ENCODE measurements around the gene E2F7. TPM values are rescaled to one million over a fixed set of nuclear protein-coding genes. Genes with fewer than 3 reads are reported as not detected.

The E2F7 gene
- total and polyA plus RNA-seq, 2 of the 4 experiments (the other 2 are of a cell fraction) = 6.0 to 8.1 TPM

DNA sequence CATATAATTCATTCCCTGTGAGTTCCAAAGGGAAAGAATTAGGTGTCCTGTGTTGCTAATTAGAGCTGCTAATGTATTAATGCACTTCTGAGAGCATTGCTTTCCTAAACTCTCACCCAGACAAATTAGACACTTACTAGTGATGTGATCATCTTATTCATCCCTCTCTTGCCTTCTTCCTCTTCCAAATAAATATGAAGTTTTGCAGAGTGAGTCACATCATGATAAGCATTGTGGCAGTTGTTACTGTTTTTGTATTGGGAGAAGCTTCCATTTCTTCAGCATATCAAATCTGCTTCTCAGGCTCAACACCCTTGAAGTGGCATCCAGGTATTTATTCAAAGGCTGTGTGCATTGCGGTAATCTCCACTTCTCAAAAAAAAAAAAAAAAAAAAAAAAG is 37.3 kb upstream of the E2F7 start:
- ChIA-PET CTCF (interaction anchor here (1.3 kb wide), 1 partner anchor 44 kb away, joined by 3 read pairs; no protein-coding TSS in a partner anchor), POLR2A (ENCODE audit: unreplicated experiment) (interaction anchor here (0.8 kb wide), 1 partner anchor 9 kb away, joined by 3 read pairs; no protein-coding TSS in a partner anchor)
- Histone ChIP-seq H3K4ac (ENCODE audit: low read depth, low read length) (no peak overlapping the region; the same call in 1 of the 2 replicates), H4K8ac (ENCODE audit: low read depth in 2 of 2, low read length in 2 of 2) (peak overlapping the region; percentile 33 to 57; a peak in 2 of 4 replicates), H3K4me2 (ENCODE audit: low read depth, low read length) (no peak overlapping the region; the same call in 1 of the 2 replicates), H2BK5ac (ENCODE audit: low read depth, low read length, poor library complexity, severe bottlenecking) (peak overlapping the region; percentile 70), H3K9me3 (ENCODE audit: control insufficient read depth, insufficient read depth, low read length) (no peaks in the 10 kb centered on the region), H3K9me1 (ENCODE audit: insufficient read depth, low read length) (peaks cover 5% of the 10 kb centered on the region; the same call in 1 of the 2 replicates), H2AK5ac (ENCODE audit: low read depth, low read length) (no peak overlapping the region), H3K79me1 (ENCODE audit: low read depth in 1 of 2, low read length in 2 of 2) (no peaks in the 10 kb centered on the region; a peak in 1 of 4 replicates), H3K23ac (ENCODE audit: low read depth, low read length) (no peak overlapping the region), H4K91ac (ENCODE audit: insufficient read depth, low read depth, low read length) (no peak overlapping the region), H3K9ac (ENCODE audit: low read depth, low read length) (no peak overlapping the region), H3K27me3 (ENCODE audit: control insufficient read depth, insufficient read depth, low read length) (no peaks in the 10 kb centered on the region), H3K4me3 (ENCODE audit: insufficient read depth, low read depth, low read length) (no peak overlapping the region), H3K36me3 (ENCODE audit: control insufficient read depth, insufficient read depth, low read length) (no peaks in the 10 kb centered on the region), H3K56ac (ENCODE audit: extremely low read depth, insufficient read depth, low read length) (no peak overlapping the region), H3K4me1 (ENCODE audit: control insufficient read depth, insufficient read depth, low read length) (peaks cover 5% of the 10 kb centered on the region; the same call in 1 of the 2 replicates), H2AK9ac (replicated peaks; ENCODE audit: low read depth, low read length, poor library complexity) (no peak overlapping the region), H2AFZ (replicated peaks; ENCODE audit: low read length, poor library complexity) (no peak overlapping the region), H2BK20ac (ENCODE audit: low read depth, low read length) (peak overlapping the region; percentile 11; the same call in 1 of the 2 replicates), H3K18ac (ENCODE audit: low read depth, low read length) (peak overlapping the region; percentile 42; the same call in 1 of the 2 replicates), H2BK15ac (ENCODE audit: low read depth, low read length) (no peak overlapping the region), H4K5ac (ENCODE audit: low read depth, low read length) (no peak overlapping the region), H3K27ac (ENCODE audit: insufficient read depth, low read length) (no peak overlapping the region), H2BK120ac (ENCODE audit: low read depth, low read length) (peak overlapping the region; percentile 23; the same call in 1 of the 2 replicates), H3K14ac (replicated peaks; ENCODE audit: low read depth, low read length) (no peak overlapping the region), H4K20me1 (ENCODE audit: insufficient read depth, low read length) (no peaks in the 10 kb centered on the region)
- WGBS, 2 experiments (ENCODE audit: extremely low coverage in 2 of 2, insufficient read length in 1 of 2) = no CpG with 5 or more reads among the region's 1 CpG
- dilution Hi-C loops (cut with HindIII; ENCODE audit: low sequenced_read_pairs, unreplicated experiment) = no loop called here
- peak; percentile 87 for ATAC-seq (ENCODE audit: low read depth)
- no TSS peak for BruUV-seq (replicated peaks)
- TF ChIP-seq RCOR1 (IDR thresholded peaks at IDR 0.05; ENCODE audit: insufficient replicate concordance, low read length) = no peak
- peak; percentile 28; the same call in 1 of the 2 replicates for TF ChIP-seq CEBPB (IDR thresholded peaks at IDR 0.05; ENCODE audit: low read depth, low read length)
- TF ChIP-seq FOS (IDR thresholded peaks at IDR 0.05; ENCODE audit: low read depth, low read length) = peak; percentile 60
- no peak for TF ChIP-seq MXI1 (IDR thresholded peaks at IDR 0.05; ENCODE audit: borderline replicate concordance, low read depth, low read length)
- TF ChIP-seq MAFK (IDR thresholded peaks at IDR 0.05; ENCODE audit: low read depth, low read length) = no peak
- in situ Hi-C loops (cut with MboI; ENCODE audit: low sequenced_read_pairs) = no loop called here
- DNase-seq = peak; percentile 79
- intact Hi-C loops (cut with micrococcal nuclease) = loop anchor here (2.0 to 5.0 kb wide), 2 partner anchors 20 to 35 kb away; partner anchors contain the start of gene E2F7

Measured in IMR-90 (cell line).